Uterus (tissue), 4 donors: ENCODE data around the gene CDC34. TPM values are rescaled to one million over a fixed set of nuclear protein-coding genes. Genes with fewer than 3 reads are reported as not detected.

Experiments used
- DNase-seq, 2 donors: peaks; one replicate each; pipeline ENCODE4 v3.0.0-alpha.2; 2019 to 2020
- H3K27ac ChIP-seq, 2 donors: fragments of 200-600 bp; sonication (generic); 1 replicate in 1 of 2; 2 replicates in 1 of 2; pipeline ENCODE4 v1.5.1; 2016 to 2018
- H3K27me3 ChIP-seq, 2 donors: fragments of 200-600 bp; sonication (generic); one replicate each; pipeline ENCODE4 v1.5.1; 2018 to 2019; ENCODE audit warnings: control low read depth in 1 of 2
- H3K36me3 ChIP-seq, 2 donors: fragments of 200-600 bp; sonication (generic); one replicate each; pipeline ENCODE4 v1.5.1; 2019; ENCODE audit warnings: control low read depth in 1 of 2
- H3K4me1 ChIP-seq, 2 donors: fragments of 200-600 bp; sonication (generic); one replicate each; pipeline ENCODE4 v1.5.1; 2018 to 2019; ENCODE audit warnings: control low read depth in 1 of 2
- H3K4me3 ChIP-seq, 2 donors: fragments of 200-600 bp; sonication (generic); 1 replicate in 1 of 2; 2 replicates in 1 of 2; pipeline ENCODE4 v1.5.1; 2018 to 2019; ENCODE audit warnings: mild to moderate bottlenecking in 1 of 2
- H3K9me3 ChIP-seq, 2 donors: fragments of 200-600 bp; sonication (generic); one replicate each; pipeline ENCODE4 v1.5.1; 2019; ENCODE audit warnings: control low read depth in 1 of 2
- POLR2A ChIP-seq, 2 donors: fragments of 450-650 bp; IDR thresholded peaks; one replicate each; pipeline ENCODE4 v1.6.1; 2016; ENCODE audit warnings: antibody characterized with exemption in 2 of 2, mild to moderate bottlenecking in 1 of 2, moderate library complexity in 1 of 2
- intact Hi-C: fragments of 100-400 bp; cut with DNase I; formaldehyde crosslinking; loops from one replicate; pipeline ENCODE4 v1.15.1; 2023; ENCODE audit warnings: low total_unique reads
- total RNA-seq, 4 donors: library from RNA; depleted of rRNA in 3 of 4; stranded (reverse); fragments of >200 nt in 3 of 4; gene quantifications; one replicate each; pipeline versions ENCODE4 v1.1.0 to v1.2.4, GENCODE V29; 2014 to 2023
- TF ChIP-seq, protein P1 (sequence below), 4 experiments: fragments of 200-600 bp in 2 of 4; fragments of 450-650 bp in 2 of 4; sonication (generic) in 2 of 4; IDR thresholded peaks; one replicate each; pipeline ENCODE4 v1.5.1; 2016 to 2019; ENCODE audit warnings: antibody characterized with exemption in 4 of 4, mild to moderate bottlenecking in 2 of 4, moderate library complexity in 1 of 4
- donor health status: DM: yes; HTN: yes; CAD: no.

The CDC34 gene
- total RNA-seq: 100 to 1,000 TPM in 2 of 4 donors, 10 to 100 TPM in 2; 44.4 to 459 (median 101) TPM

DNA sequence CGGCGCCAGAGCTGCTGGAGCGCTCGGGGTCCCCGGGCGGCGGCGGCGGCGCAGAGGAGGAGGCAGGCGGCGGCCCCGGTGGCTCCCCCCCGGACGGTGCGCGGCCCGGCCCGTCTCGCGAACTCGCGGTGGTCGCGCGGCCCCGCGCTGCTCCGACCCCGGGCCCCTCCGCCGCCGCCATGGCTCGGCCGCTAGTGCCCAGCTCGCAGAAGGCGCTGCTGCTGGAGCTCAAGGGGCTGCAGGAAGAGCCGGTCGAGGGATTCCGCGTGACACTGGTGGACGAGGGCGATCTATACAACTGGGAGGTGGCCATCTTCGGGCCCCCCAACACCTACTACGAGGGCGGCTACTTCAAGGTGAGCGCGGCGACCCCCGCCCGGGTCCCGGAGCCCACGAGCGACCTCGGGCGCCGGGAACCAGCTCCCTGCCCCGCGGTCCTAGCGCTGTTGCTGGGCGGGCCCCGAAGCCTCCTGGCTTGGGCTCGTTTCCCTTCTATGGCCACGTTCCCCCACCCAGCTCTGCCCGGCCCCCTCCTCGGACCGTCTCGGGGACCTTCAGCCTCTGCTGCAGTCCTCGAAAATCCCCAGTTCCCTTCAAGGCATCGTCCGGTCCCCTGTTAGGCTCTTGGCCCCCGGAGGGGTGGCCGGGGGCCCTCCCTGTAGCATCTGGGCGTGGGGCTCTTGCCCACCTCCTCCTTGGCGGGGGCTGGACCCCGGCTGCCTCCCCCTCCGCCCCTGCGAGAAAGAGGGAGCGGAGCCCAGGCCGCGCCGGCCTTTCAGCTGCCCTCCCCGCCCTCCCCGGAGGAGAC, at the start of gene CDC34:
Gene CDC34 (plus strand): TSS at position 8 of the 808 bp plus-strand sequence. CDS start 172 bp downstream, at position 180.
- intact Hi-C loops: no loop called here
- DNase-seq: peak in 1 of 2 donors; percentile 31
- Histone ChIP-seq H3K9me3 (no peaks in the 10 kb centered on the region), H3K27ac (peak within 1 kb of the TSS; percentile 93 to 97), H3K4me3 (peak within 1 kb of the TSS; percentile 97 to 98), H3K27me3 (no peaks in the 10 kb centered on the region), H3K4me1 (peaks cover 0 to 23% of the 10 kb centered on the region in 2 donors), H3K36me3 (no peaks in the 10 kb centered on the region)
- TF ChIP-seq, protein P1, sequence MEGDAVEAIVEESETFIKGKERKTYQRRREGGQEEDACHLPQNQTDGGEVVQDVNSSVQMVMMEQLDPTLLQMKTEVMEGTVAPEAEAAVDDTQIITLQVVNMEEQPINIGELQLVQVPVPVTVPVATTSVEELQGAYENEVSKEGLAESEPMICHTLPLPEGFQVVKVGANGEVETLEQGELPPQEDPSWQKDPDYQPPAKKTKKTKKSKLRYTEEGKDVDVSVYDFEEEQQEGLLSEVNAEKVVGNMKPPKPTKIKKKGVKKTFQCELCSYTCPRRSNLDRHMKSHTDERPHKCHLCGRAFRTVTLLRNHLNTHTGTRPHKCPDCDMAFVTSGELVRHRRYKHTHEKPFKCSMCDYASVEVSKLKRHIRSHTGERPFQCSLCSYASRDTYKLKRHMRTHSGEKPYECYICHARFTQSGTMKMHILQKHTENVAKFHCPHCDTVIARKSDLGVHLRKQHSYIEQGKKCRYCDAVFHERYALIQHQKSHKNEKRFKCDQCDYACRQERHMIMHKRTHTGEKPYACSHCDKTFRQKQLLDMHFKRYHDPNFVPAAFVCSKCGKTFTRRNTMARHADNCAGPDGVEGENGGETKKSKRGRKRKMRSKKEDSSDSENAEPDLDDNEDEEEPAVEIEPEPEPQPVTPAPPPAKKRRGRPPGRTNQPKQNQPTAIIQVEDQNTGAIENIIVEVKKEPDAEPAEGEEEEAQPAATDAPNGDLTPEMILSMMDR (IDR thresholded peaks at IDR 0.05): no peak
- TF ChIP-seq POLR2A (IDR thresholded peaks at IDR 0.05): peak; percentile 87

GRCh38 chr19:482186-483041, 49.1 kb upstream of the CDC34 start:
- no peaks in the 10 kb centered on the region for H3K36me3 ChIP-seq
- no peaks in the 10 kb centered on the region for H3K9me3 ChIP-seq
- no peak overlapping the region for H3K4me3 ChIP-seq
- no peak overlapping the region for H3K27ac ChIP-seq
- intact Hi-C loops: no loop called here
- no peak for DNase-seq
- no peaks in the 10 kb centered on the region for H3K27me3 ChIP-seq
- TF ChIP-seq, protein P1 (IDR thresholded peaks at IDR 0.05): no peak
- TF ChIP-seq POLR2A (IDR thresholded peaks at IDR 0.05): no peak
- H3K4me1 ChIP-seq: no peaks in the 10 kb centered on the region

GRCh38 chr19:483332-484072, 48.1 kb upstream of the CDC34 start:
- no peak for DNase-seq
- TF ChIP-seq, protein P1 (IDR thresholded peaks at IDR 0.05): no peak
- TF ChIP-seq POLR2A (IDR thresholded peaks at IDR 0.05): no peak
- Histone ChIP-seq H3K9me3 (no peaks in the 10 kb centered on the region), H3K4me3 (no peak overlapping the region), H3K27me3 (no peaks in the 10 kb centered on the region), H3K36me3 (no peaks in the 10 kb centered on the region), H3K4me1 (no peaks in the 10 kb centered on the region), H3K27ac (no peak overlapping the region)
- intact Hi-C loops: no loop called here

- DNase-seq: no peak
- TF ChIP-seq, protein P1 (IDR thresholded peaks at IDR 0.05): no peak
- TF ChIP-seq POLR2A (IDR thresholded peaks at IDR 0.05): no peak
- H3K9me3 ChIP-seq: no peaks in the 10 kb centered on the region
- H3K4me1 ChIP-seq: no peaks in the 10 kb centered on the region
- intact Hi-C loops: no loop called here
- H3K36me3 ChIP-seq: no peaks in the 10 kb centered on the region
- H3K27me3 ChIP-seq: no peaks in the 10 kb centered on the region
- no peak overlapping the region for H3K27ac ChIP-seq
- H3K4me3 ChIP-seq: no peak overlapping the region
Observed at GRCh38 chr19:484494-484893, 47.1 kb upstream of the CDC34 start.
